GM12878 (cell line): Measurements from ENCODE around the gene LAMA5. TPM values are rescaled to one million over a fixed set of nuclear protein-coding genes. Genes with fewer than 3 reads are reported as not detected.

Experiments
- ATAC-seq: fragments of 200-7000 bp; cut with Tn5 transposase; 3 replicates; pipeline ENCODE4 v1.9.1; 2020; ENCODE audit warnings: mild to moderate bottlenecking, moderate library complexity
- BruUV-seq: library from RNA; stranded (reverse); fragments of 400-500 nt; replicated peaks from 2 replicates; lab custom pipeline; 2021; lab: Mats Ljungman, UMichigan
- CTCF ChIA-PET: fragments of 300-600 bp; sonication (Branson Sonifier 250); formaldehyde crosslinking; extraction: SDS; loops from one replicate; lab custom pipeline; 2021; ENCODE audit warnings: inconsistent platforms; lab: Yijun Ruan, JAX
- POLR2A ChIA-PET: fragments of 350-600 bp; formaldehyde crosslinking; extraction: SDS; loops from one replicate; lab custom pipeline; 2021; ENCODE audit warnings: inconsistent platforms; lab: Charles Lee
- RAD21 ChIA-PET: fragments of 300-600 bp; sonication (Branson Sonifier 250); formaldehyde crosslinking; loops from one replicate; lab custom pipeline; 2023; ENCODE audit warnings: antibody characterized with exemption; ENCODE audit not compliant: unreplicated experiment; lab: Charles Lee
- SMC1A ChIA-PET: fragments of 300-600 bp; sonication (Branson Sonifier 250); formaldehyde crosslinking; loops from one replicate; lab custom pipeline; 2023; ENCODE audit not compliant: unreplicated experiment, uncharacterized antibody; lab: Charles Lee
- DNase-seq: peaks from one replicate; pipeline ENCODE4 v3.0.0-alpha.2; 2011; ENCODE audit warnings: low read depth, low spot score
- FAIRE-seq: peaks from 3 replicates; lab custom pipeline; 2011; peaks lifted over from hg19 to GRCh38; lab: Jason Lieb, UNC
- H2AFZ ChIP-seq: 2 replicates; pipeline ENCODE4 v1.6.0; 2011; ENCODE audit warnings: low read depth, low read length, control low read depth; ENCODE audit not compliant: control insufficient read depth
- H3K27ac ChIP-seq: 2 replicates; pipeline ENCODE4 v1.5.1; 2011; ENCODE audit warnings: control low read depth; ENCODE audit not compliant: control insufficient read depth, insufficient read depth
- H3K27me3 ChIP-seq, 2 experiments: replicated peaks in 1 of 2; 2 replicates each; pipeline versions ENCODE4 v1.6.0 to v1.6.1; 2011; ENCODE audit warnings: low read length in 1 of 2; ENCODE audit not compliant: control insufficient read depth in 2 of 2, insufficient read depth in 2 of 2
- H3K36me3 ChIP-seq, 2 experiments: 2 replicates each; pipeline ENCODE4 v1.5.1; 2011; ENCODE audit warnings: low read length in 1 of 2; ENCODE audit not compliant: control insufficient read depth in 2 of 2, insufficient read depth in 2 of 2
- H3K4me1 ChIP-seq: 2 replicates; pipeline ENCODE4 v1.6.1; 2011; ENCODE audit warnings: mild to moderate bottlenecking, low read length, moderate library complexity, mixed read lengths; ENCODE audit not compliant: control insufficient read depth, insufficient read depth
- H3K4me2 ChIP-seq: 2 replicates; pipeline ENCODE4 v1.6.0; 2011; ENCODE audit warnings: control low read depth; ENCODE audit not compliant: control insufficient read depth, insufficient read depth
- H3K4me3 ChIP-seq: fragments of 200-600 bp; sonication (generic); 2 replicates; pipeline ENCODE4 v1.5.1; 2016
- H3K79me2 ChIP-seq: 2 replicates; pipeline ENCODE4 v1.6.0; 2011; ENCODE audit warnings: low read length; ENCODE audit not compliant: control insufficient read depth, insufficient read depth
- H3K9ac ChIP-seq: 2 replicates; pipeline ENCODE4 v1.8.0; 2011; ENCODE audit warnings: low read length, control low read depth, mixed read lengths; ENCODE audit not compliant: control insufficient read depth, insufficient read depth
- H3K9me3 ChIP-seq: replicated peaks from 3 replicates; pipeline ENCODE4 v1.5.1; 2011; ENCODE audit warnings: mild to moderate bottlenecking, low read length; ENCODE audit not compliant: control insufficient read depth, insufficient read depth
- H4K20me1 ChIP-seq: 2 replicates; pipeline ENCODE4 v1.6.0; 2011; ENCODE audit not compliant: control insufficient read depth, insufficient read depth
- BHLHE40 ChIP-seq, 2 experiments: fragments of 450-650 bp in 1 of 2; IDR thresholded peaks; 2 replicates each; pipeline ENCODE4 v1.6.1; 2011 to 2017; ENCODE audit warnings: low read depth in 2 of 2, borderline replicate concordance in 1 of 2, improper control_type of control experiment in 1 of 2, low read length in 1 of 2, mild to moderate bottlenecking in 1 of 2
- PAX5 ChIP-seq: IDR thresholded peaks from 2 replicates; pipeline ENCODE4 v1.6.1; 2011; ENCODE audit warnings: low read depth, low read length, borderline replicate concordance
- PRDM15 ChIP-seq: fragments of 450-650 bp; formaldehyde crosslinking; IDR thresholded peaks from 2 replicates; pipeline ENCODE4 v1.4.0; 2020; ENCODE audit warnings: mild to moderate bottlenecking, moderate library complexity
- RAD51 ChIP-seq: fragments of 450-650 bp; IDR thresholded peaks from 2 replicates; pipeline ENCODE4 v1.6.1; 2016; ENCODE audit warnings: moderate library complexity, mild to moderate bottlenecking, inconsistent platforms
- RB1 ChIP-seq: fragments of 450-650 bp; formaldehyde crosslinking; IDR thresholded peaks from 2 replicates; pipeline ENCODE4 v1.6.1; 2017; ENCODE audit warnings: mild to moderate bottlenecking, borderline replicate concordance
- ZNF217 ChIP-seq: fragments of 450-650 bp; IDR thresholded peaks from 2 replicates; pipeline ENCODE4 v1.6.1; 2017; ENCODE audit warnings: antibody characterized with exemption, mild to moderate bottlenecking
- WGBS: methylation state at CpG from one replicate; pipeline ENCODE4 v1.1.6; 2016; ENCODE audit warnings: low lambda C conversion rate; ENCODE audit not compliant: insufficient replicate concordance, insufficient coverage; ENCODE audit errors: missing lambda C conversion rate; 5-methylcytosine and 5-hydroxymethylcytosine counted together
- in situ Hi-C: fragments of 300-500 bp; cut with MboI; formaldehyde crosslinking; loops from 9 replicates; pipeline ENCODE4 v1.14.3; 2018; ENCODE audit warnings: mixed read lengths
- intact Hi-C: fragments of 100-400 bp; cut with micrococcal nuclease; formaldehyde crosslinking; loops from one replicate; pipeline ENCODE4 v1.14.2; 2022; ENCODE audit not compliant: unreplicated experiment
- polyA plus RNA-seq, 11 experiments: library from polyadenylated mRNA; depleted of rRNA in 4 of 11; unstranded in 6 of 11; stranded (reverse) in 5 of 11; fragments of >200 nt; fragmentation: Nextera tagmentation in 4 of 11; fragmentation: Illumina TruSeq in 1 of 11; extraction: Ambion mirVana in 4 of 11; extraction: Trizol in 1 of 11; gene quantifications; 1 replicate in 1 of 11; 2 replicates in 10 of 11; pipeline versions ENCODE4 v1.2.1 to v1.2.3, GENCODE V29; 2011 to 2016; ENCODE audit warnings: inconsistent platforms in 2 of 11, missing spikeins in 2 of 11, low read depth in 1 of 11
- total RNA-seq, 4 experiments: library from RNA; depleted of rRNA in 3 of 4; stranded (reverse); fragments of >200 nt in 3 of 4; fragmentation: Illumina TruSeq in 1 of 4; extraction: Trizol in 1 of 4; gene quantifications; 2 replicates each; pipeline versions ENCODE4 v1.2.1 to v1.2.3, GENCODE V29; 2013 to 2021
- TF ChIP-seq, protein P1 (sequence below): fragments of 450-650 bp; formaldehyde crosslinking; IDR thresholded peaks from 2 replicates; pipeline ENCODE4 v1.5.0; 2022; ENCODE audit warnings: mild to moderate bottlenecking, missing genetic modification characterization
- TF ChIP-seq, protein P2 (sequence below): fragments of 450-650 bp; IDR thresholded peaks from 2 replicates; pipeline ENCODE4 v1.6.1; 2017; ENCODE audit warnings: borderline replicate concordance
- TF ChIP-seq, protein P3 (sequence below): fragments of 450-650 bp; IDR thresholded peaks from 2 replicates; pipeline ENCODE4 v1.6.1; 2017; ENCODE audit warnings: mild to moderate bottlenecking, moderate library complexity

Gene LAMA5
- total and polyA plus RNA-seq, 10 of the 15 experiments (the other 5 are each of a cell fraction or from before 2014, with no cell fraction given) = 0.09 to 3.1 (median 1.6) TPM; not detected in 3

DNA sequence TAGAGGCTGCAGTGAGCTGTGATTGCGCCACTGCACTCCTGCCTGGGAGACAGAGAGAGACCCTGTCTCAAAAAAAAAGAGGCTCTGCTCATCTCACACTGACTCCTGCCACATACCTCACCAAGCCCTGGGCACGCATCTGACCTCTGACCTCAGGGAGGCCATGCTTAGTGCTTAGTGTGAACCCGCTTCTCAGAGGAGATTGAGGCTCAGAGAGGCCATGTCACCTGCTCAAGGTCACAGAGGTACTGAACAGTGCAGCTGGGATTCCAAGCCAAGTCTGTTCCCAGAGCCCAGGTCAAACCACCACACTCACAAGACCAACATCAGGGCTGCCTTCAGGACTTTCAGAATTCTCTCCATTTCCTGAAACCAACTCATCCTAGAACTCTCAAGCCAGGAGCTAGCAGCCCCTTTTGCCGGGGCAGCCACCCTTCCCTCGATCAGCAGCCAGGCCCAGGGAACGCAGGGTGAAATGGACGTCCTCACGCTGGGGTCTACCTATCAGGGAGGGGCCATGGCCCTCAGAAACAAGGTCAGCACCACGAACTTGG lies 37.1 kb upstream of the LAMA5 start:
- no TSS peak for BruUV-seq
- 85% methylated on average over 9 of the region's 9 CpGs for WGBS
- ChIA-PET RAD21 (no interaction called here), SMC1A (interaction anchor here (0.6 kb wide), 1 partner anchor 12 kb away, joined by 3 read pairs; no protein-coding TSS in a partner anchor), CTCF (no interaction called here), POLR2A (no interaction called here)
- H3K9me3 ChIP-seq = no peaks in the 10 kb centered on the region
- FAIRE-seq (no peak), ATAC-seq (no peak), DNase-seq (no peak)
- no peak overlapping the region for H3K4me3 ChIP-seq
- peaks cover 9% of the 10 kb centered on the region for H3K4me1 ChIP-seq
- in situ Hi-C loops (no loop called here), intact Hi-C loops (no loop called here)
- H4K20me1 ChIP-seq = no peaks in the 10 kb centered on the region; the same call in 1 of the 2 replicates
- 0 out of 2 replicates have a peak overlapping the region, but pooled peaks have one; percentile 7 for H3K4me2 ChIP-seq
- no peaks in the 10 kb centered on the region for H3K27me3 ChIP-seq
- no peak overlapping the region for H3K27ac ChIP-seq
- no peak overlapping the region for H2AFZ ChIP-seq
- peaks cover 14% of the 10 kb centered on the region for H3K79me2 ChIP-seq
- no peak overlapping the region for H3K9ac ChIP-seq
- peaks cover 0 to 5% of the 10 kb centered on the region in 2 experiments; a peak in 2 of 4 replicates for H3K36me3 ChIP-seq
- TF ChIP-seq BHLHE40 (IDR thresholded peaks at IDR 0.05; ENCODE audit: borderline replicate concordance in 1 of 2, low read depth in 2 of 2, low read length in 1 of 2) = no peak
- TF ChIP-seq PAX5 = no peak
- TF ChIP-seq RAD51 = no peak
- TF ChIP-seq, protein P1, sequence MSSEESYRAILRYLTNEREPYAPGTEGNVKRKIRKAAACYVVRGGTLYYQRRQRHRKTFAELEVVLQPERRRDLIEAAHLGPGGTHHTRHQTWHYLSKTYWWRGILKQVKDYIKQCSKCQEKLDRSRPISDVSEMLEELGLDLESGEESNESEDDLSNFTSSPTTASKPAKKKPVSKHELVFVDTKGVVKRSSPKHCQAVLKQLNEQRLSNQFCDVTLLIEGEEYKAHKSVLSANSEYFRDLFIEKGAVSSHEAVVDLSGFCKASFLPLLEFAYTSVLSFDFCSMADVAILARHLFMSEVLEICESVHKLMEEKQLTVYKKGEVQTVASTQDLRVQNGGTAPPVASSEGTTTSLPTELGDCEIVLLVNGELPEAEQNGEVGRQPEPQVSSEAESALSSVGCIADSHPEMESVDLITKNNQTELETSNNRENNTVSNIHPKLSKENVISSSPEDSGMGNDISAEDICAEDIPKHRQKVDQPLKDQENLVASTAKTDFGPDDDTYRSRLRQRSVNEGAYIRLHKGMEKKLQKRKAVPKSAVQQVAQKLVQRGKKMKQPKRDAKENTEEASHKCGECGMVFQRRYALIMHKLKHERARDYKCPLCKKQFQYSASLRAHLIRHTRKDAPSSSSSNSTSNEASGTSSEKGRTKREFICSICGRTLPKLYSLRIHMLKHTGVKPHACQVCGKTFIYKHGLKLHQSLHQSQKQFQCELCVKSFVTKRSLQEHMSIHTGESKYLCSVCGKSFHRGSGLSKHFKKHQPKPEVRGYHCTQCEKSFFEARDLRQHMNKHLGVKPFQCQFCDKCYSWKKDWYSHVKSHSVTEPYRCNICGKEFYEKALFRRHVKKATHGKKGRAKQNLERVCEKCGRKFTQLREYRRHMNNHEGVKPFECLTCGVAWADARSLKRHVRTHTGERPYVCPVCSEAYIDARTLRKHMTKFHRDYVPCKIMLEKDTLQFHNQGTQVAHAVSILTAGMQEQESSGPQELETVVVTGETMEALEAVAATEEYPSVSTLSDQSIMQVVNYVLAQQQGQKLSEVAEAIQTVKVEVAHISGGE (CRISPR knock-in tag) = no peak
- TF ChIP-seq, protein P2, sequence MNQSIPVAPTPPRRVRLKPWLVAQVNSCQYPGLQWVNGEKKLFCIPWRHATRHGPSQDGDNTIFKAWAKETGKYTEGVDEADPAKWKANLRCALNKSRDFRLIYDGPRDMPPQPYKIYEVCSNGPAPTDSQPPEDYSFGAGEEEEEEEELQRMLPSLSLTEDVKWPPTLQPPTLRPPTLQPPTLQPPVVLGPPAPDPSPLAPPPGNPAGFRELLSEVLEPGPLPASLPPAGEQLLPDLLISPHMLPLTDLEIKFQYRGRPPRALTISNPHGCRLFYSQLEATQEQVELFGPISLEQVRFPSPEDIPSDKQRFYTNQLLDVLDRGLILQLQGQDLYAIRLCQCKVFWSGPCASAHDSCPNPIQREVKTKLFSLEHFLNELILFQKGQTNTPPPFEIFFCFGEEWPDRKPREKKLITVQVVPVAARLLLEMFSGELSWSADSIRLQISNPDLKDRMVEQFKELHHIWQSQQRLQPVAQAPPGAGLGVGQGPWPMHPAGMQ = no peak
- no peak for TF ChIP-seq PRDM15 (CRISPR knock-in tag)
- TF ChIP-seq, protein P3, sequence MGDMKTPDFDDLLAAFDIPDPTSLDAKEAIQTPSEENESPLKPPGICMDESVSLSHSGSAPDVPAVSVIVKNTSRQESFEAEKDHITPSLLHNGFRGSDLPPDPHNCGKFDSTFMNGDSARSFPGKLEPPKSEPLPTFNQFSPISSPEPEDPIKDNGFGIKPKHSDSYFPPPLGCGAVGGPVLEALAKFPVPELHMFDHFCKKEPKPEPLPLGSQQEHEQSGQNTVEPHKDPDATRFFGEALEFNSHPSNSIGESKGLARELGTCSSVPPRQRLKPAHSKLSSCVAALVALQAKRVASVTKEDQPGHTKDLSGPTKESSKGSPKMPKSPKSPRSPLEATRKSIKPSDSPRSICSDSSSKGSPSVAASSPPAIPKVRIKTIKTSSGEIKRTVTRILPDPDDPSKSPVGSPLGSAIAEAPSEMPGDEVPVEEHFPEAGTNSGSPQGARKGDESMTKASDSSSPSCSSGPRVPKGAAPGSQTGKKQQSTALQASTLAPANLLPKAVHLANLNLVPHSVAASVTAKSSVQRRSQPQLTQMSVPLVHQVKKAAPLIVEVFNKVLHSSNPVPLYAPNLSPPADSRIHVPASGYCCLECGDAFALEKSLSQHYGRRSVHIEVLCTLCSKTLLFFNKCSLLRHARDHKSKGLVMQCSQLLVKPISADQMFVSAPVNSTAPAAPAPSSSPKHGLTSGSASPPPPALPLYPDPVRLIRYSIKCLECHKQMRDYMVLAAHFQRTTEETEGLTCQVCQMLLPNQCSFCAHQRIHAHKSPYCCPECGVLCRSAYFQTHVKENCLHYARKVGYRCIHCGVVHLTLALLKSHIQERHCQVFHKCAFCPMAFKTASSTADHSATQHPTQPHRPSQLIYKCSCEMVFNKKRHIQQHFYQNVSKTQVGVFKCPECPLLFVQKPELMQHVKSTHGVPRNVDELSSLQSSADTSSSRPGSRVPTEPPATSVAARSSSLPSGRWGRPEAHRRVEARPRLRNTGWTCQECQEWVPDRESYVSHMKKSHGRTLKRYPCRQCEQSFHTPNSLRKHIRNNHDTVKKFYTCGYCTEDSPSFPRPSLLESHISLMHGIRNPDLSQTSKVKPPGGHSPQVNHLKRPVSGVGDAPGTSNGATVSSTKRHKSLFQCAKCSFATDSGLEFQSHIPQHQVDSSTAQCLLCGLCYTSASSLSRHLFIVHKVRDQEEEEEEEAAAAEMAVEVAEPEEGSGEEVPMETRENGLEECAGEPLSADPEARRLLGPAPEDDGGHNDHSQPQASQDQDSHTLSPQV = no peak
- TF ChIP-seq ZNF217 = no peak
- no peak for TF ChIP-seq RB1
